ENCODE data around the gene MAP3K14.
A peak's percentile ranks its signal among the peaks of the same experiment; 100 is the strongest.

Gene MAP3K14

DNA sequence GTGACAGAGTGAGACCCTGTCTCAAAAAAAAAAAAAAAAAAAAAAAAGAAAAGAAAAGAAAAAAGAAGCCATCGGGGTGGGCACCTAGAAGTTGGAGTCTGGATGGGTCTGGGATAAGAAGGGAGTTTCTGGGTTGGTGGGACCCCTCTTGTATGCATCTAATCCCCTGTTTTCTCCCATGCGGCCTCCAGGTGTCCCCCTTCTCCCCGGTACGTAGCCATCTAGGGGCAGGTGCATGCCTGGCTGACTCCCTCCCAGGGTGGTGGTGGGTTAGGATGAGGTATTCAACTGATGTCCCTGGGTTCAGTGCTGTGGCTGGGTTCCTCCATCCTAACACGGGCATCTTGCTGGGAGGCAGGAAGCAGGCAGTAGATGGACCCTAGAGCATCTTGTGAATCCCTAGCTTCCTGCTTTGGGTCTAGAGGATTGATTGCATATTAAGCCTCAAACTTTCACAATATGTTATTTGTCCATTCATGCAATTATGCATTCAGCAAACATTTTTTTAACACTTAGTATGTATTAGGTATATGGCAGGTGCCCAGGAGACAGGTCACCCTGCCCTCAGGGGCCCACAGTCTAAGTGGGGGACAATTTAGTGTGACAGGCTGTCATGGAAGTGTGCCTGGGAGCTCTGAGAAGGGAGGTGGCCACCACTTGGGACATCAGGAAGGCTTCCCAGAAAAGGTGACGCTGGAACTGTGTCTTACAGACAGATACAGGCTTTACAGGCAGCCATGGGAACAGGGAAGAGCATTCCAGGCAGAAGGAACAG lies 82.0 kb downstream of the MAP3K14 start:
- no peak for DNase-seq (ENCODE audit: low read depth)

DNA sequence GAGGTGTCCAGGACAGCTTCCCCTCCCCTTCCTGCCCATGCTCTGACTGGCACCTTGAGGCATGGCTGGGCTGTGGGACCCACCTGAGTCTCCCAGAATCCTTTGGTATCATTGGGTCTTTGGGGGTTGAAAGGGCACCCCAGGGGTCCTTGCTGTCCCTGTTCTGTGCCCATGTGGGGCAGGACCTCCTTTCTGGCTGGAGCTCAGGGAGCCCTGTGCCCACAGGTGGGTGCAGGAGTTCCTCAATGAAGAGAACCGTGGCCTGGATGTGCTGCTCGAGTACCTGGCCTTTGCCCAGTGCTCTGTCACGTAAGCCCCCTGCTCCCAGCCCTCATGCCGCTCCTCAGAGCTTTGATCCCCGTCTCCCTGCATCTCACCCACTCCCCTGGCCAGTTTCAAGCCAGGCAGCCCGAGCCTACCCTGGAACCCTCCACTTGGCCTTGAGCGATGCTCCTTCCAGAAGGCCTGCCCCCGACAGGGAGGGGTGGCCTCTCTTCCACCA lies 83.3 kb downstream of the MAP3K14 start:
- no peak for DNase-seq (ENCODE audit: low read depth)

DNA sequence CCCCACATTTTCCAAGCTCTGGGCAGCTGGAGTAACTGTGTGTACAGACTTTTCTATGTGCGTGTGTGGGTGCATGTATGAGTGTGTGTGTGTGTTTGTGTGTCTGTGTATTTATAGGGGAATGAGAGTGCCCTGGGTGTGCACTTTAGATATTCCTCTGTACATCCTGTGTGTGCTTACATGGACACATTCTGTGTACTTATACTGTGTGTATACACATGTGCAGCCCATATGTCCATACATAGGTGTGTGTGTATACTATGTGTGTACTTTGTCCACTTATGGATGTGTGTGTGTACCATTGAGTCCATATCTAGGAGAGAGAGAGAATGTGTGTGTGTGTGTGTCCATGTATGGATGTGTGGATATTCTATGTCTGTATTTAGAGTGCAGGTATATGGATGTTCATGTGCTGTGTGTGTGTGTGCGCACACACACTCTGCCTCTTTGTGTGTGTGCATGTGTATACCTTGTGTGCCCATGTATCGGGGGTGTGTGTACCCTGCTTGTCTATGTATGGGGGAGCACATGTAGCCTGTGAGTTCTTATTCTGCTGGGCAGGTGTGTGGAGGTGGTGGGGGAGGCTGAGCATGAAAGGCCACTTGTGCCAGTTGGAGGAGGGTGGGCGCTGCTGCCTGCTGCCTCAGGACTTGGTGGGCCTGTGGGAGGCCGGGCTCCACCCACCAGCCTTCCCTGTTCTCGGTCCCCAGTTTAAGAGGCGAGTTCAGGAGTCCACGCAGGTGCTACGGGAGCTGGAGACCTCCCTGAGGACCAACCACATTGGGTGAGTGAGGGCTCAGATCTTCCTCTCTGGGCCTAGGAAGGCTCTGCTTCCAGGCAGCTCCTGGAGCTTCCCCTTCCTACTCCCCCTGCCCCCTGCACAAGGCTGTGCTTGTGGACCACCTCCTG lies 84.1 kb downstream of the MAP3K14 start:
- no peak for DNase-seq (ENCODE audit: low read depth)

DNA sequence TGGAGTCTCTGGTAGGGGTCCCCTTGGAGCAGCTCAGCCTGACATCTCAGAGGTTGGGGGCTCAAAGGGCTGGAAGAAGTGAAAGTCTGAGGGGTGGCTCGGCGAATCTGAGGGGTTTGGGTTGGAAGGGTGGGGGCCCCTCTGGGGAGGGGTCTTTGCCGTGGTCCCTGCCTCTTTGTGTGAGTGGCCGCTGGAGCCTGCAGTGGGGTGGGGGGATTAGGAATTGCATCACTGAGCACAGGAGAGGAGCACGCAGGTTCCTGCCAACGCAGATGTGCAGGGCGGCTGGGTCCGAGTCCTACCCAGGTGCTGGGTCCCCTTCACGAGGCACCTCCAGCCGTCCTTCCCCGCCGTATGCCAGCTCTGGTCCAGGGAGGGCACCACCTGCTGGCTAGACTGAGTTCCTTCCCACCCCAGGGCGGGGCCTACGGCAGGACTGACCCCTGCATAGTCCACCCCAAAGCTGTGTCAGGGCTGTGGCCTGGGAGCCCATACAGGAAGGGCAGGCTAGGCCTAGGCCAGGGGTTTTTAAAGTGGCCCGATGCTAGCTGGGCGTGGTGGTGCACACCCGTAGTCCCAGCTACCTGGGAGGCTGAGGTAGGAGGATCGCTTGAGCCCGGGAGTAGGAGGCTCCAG lies 85.2 kb downstream of the MAP3K14 start:
- DNase-seq (ENCODE audit: low read depth): no peak

DNA sequence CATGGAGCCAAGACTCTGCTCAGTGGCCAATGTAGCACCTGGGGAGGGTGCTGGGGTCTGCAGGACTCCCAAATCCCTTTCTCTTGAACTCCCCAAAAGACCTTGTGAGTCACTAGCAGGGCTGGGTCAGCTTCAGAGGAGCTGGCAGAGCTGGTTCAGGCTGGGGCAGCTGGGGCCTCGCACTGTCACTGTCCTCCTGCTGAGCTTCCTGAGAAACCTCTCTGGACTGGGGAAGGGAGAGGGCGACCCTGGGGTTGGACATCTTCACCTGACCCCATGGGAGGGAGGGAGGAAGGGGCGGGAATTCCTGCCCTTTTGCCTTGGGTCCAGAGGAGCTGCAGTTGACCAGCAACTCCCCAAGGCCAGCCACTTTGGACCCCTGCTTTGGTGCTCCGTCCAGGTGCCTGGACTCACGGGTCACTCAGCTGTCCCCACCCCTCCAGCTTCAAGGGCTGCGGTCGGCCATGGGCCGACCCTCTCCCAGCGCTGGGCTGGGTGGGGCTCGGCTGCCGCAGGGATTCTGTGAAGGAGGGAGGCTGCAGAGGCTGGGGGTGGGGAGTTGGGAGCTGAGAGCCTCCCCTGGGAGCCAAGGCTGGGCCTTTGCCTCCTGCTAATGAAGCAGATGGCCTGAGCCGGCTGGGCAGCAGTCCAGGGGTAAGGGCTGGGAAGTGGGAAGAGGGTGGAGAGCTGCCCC lies 85.9 kb downstream of the MAP3K14 start:
- no peak for DNase-seq (ENCODE audit: low read depth)

DNA sequence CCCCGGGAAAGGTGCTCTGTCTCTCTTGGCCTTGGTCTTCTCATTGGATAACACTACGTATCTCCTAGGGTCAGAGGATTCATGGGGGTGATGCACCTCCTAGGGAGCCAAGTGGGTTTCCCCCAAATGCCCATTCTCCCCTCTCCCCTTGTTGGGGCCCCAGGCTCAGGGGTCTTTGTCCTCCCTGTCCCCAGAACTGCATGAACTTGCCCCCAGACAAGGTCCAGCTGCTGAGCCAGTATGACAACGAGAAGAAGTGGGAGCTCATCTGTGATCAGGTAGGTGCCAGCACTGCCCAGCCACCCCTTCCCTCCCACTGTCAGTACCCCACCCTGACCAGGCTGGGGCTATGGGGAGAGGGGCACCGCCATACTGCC lies 86.4 kb downstream of the MAP3K14 start:
- DNase-seq (ENCODE audit: low read depth): no peak

DNA sequence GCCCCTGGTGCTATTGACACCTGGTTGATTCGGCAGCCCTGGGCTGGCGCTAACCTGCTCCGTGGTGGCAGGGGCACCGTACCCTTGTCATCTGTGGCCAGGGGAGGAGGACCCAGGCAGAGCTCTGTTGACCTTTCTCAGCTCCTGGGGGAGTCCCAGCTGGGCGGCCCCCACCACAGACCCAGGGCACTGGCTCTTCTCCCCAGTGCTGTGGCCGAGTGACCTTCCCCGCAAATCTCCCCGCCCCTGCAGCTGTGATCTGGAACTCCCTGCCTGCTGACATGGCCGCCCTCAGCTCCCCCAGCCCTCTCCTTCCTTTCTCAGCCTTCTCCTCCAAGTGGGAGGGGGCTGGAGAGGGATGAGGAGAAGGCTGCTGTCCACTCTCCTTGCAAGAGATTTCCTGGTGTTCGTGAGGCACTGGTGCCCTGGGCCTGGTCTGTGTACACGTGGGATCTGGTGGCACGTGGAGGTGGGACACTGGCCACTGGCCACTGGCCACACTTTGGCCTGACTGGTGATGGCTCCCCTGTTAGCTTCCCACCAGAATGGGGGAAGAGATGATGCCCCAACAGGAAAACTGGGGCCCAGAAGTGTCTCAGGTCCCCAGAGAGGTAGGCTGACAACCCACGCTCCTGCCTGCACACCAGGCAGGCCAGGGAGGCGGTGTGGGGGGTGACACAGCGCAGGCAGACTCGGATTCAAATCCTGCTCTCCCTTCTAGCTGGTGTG lies 87.0 kb downstream of the MAP3K14 start:
- no peak for DNase-seq (ENCODE audit: low read depth)

DNA sequence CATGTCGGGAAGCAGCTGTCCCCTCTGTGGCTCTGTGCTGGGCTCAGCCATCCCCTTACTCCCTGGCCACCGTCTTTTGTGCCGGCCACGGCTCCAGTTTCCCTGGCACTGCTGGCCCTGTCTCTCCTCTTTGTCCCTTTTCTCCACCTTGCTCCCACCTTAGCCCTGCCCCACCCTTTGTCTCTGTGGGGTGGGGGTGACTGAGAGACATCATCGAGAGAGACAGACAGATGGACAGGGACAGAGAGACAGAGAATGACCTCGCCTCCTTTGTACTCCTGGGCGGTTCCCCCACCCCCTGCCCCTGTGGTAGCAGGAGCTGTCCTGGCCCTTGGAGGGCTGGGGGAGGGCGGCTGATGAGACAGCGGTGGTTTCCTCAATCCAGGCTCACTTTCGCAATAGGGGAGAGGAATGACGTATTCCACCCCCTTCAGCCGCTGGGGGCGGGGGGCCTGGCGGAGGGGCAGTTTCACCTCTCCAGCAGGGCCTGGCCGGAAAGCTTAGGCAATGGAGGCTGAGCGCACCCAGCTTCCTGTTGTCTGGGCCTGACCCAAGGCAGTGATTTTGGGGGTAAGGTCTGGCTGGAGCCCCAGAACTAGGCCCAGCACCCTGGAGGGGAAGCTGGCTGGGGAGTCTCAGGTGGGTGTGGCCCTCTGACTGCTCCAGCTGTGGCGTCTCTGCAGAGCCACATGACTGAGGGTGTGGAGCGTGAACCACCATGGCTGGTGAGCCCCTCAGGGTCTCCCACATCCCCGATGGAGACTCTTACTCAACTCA lies 87.9 kb downstream of the MAP3K14 start:
- peak; percentile 83 for DNase-seq (ENCODE audit: low read depth)

DNA sequence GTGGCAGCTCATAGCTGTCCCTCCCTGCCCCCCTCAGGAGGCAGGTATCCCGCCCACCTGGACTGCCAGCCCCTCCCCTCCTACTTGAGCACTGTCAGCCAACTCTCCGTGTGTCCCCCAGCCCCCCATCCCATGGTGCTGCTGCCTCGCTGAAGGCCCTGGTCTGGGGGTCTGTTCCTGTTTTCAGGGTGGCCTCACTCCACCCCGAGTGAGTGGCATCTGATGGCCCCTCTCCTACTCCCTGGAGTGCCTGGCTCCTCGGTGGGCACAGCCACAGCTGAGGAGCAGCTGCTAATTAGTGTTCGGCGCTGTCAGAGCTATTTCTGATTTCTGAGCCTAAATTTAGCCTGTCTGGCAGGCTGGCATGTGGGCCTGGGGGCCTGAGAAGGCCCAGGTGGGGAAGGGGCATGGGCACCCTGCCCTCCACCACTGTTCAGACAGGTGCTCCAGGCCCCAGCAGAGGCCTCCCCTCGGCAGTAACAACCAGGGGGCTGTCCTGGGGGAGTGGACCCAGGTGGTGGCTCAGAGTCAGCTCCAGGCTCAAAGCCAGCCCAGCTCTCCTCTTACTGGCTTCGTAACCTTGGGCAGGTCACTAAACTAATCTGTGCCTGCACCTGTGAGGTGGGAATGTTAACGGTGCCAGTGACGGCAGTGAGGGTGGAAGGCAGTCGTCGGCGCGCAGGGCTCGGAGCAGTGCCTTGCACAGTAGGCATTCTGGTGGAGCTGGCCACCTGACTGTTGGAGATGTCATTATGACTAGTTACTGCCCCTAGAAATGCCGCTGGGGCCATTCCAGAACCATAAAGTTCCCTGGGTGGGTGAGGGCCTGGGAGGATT lies 88.7 kb downstream of the MAP3K14 start:
- DNase-seq (ENCODE audit: low read depth): no peak

DNA sequence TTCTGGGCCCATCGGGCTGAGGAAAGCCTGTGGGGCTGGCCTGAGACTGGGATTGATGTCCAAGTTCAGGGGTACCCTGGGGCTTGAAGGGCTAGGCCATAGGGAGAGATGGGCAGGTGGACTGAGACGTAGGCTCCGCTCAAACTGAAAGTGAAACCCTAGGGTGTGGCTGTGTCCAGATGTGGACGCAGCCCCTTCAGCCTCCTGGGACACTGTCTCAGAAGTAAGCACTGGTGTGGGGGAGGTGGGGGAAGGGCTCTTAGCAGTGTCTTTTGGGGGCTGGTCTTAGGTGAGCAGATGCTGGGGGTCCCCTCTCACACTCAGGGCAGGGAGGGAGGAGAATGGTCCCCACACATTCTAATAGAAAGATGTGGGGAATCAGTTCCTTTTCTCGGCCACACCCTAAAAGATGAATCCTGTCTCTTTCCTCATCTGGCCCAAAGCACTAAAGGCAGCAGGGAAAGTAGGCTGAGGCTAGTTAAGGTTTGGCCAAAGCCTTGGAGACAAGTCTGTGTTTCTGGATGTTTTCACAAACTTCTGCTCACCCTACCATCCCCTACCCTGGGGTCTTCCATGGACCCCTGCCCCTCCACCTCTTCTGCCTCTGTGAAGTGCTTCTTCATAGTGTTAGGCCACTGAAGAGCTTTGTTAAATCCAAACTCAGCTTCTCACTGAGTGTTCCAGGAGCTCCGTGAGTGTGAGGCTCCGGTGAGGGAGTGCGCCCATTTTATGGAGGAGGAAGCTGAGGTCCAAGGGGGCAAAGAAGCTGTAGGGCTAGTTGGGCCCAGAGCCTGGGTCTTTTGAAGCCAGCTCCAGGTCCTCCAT lies 89.5 kb downstream of the MAP3K14 start:
- DNase-seq (ENCODE audit: low read depth): no peak

DNA sequence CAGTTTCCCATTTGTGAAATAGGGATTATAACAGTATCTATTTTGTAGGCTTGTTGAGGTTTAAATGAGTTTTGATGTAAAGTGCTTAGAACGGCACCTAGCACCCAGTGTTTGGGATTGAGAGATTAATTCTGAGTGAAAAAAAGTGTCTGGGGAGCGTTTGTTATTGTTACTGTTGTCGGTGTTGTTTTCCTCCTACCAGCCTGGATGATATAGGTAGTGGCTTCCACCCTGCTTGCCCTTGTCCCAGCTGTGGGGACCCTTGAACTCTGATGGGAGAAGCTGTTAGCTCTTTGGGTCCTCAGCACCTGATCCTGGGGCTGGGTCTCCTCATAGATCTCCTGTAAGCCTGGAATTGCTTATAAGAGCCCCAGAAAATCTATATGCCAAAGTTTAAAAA lies 90.2 kb downstream of the MAP3K14 start:
- DNase-seq (ENCODE audit: low read depth): no peak

DNA sequence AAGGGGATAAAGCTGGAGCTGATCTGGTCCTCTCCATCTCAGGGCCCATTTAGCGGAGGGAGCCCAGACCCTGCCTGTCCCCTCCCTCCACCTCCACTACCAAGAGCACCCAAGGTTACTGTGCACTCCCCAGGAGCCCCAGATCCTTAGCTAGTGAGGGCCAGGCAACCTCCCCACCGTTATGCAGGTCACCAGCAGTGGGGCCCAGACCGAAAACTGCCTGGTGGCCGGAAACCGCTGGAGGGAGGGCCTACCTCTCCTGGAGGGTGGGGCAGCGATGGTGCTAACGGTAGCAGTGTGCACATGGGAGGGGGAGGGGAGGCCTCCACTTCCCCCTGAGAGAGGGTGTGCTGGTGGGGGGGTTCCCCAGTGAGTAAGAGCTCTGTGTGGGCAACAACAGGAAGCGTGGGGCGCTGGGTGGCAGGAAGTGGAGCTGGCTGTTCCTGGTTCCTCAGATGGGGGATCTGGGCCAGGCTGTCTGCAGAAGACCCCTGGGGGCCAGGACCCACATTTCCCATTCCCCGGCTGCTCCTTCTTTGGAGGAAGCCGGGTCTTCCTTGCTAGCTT lies 90.8 kb downstream of the MAP3K14 start:
- DNase-seq (ENCODE audit: low read depth): peak; percentile 93

DNA sequence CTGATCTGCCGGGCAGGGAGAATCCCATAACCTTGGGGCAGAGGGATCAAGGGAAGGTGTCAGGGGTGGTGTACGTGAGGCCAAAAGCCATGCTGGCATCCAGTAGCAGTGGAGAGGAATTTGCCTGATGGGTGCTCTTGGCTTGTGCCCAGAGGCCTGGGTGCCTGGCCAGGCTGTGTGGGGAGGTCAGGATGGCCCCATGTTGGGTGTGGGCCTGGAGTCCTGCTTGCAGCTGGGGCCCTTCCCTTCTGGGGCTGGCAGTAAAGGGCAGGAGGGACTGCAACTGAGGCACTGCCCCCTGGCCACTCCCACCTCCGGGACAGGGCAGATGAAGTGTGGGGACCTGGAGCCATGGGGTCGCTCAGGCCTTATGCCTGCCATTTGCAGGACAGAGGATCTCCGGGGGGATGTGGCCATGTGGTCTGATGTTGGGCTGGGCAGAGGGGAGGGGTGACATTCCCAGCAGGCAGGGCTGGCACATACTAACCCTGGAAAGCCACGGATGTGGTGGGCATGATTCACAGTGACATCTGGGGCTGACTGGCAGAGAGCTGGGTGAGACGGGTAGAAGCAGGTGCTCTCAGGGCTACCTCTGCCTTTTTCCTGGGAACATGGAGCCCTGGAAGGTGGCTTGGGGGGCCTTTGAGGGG lies 91.6 kb downstream of the MAP3K14 start:
- DNase-seq (ENCODE audit: low read depth): peak; percentile 40

DNA sequence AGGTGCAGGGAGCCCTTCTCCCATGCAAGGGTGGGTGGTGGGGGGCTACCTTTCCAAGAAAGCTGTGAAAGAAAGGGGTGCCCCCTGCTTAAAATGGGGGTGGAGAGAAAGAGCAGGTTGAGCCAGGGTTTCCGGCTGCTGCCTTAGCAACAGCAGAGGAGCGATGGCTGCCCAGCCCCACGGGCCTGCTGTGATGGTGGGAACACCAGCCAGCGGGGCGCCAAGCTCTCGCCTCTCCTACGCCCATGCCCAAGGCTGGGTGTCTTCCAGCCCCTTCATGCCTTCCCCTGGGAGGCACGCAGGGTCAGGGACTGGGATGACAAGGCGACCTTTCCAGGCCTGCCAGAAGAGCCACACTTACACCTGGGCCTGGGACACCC lies 92.2 kb downstream of the MAP3K14 start:
- DNase-seq (ENCODE audit: low read depth): no peak

DNA sequence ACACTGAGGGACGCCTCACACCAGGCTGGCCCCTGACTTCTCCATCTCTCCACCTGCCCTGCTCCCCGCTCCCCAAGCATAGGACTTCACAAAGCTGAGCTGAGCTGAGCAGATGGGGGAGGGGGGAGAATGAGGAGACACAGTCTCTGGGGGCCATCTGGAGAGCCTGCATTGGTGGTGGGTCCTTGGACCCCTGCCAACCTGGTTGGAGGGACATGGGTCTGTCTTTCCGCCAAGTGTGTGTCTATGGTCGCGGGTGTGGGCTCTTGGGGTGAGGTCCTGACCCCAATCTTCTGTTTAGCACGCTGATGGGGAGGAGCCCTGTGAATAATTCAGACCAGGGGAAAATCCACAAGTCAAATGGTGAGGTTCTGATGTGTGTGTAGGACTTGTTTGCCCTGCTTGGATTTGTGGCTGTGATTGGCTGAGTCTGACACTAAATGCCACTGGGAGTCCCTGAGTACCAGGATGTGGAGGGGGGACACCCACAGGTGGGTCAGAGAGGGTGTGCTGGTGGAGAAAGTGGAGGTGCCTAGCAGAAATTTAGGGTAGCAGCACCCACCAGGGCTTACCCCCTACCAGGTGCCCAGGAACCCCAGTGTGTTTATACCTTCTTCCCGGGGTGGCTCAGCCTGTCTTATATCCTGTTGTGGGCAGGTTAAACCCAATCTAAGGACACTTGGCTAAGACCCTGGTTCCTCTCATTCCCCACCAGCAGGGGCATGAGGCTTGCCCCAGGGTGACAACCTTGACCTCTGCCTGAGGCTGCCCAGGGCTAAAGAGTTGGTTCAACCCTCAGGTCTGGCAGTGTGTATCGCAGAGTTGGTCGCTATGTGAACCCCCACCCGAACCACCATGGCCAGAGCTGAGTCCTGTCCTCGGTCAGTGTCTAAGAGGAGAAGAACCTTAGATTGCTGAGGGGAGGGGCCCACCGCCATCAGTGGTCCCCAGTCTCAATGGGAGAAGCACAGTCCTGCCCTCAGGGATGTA lies 93.0 kb downstream of the MAP3K14 start:
- peak; percentile 46 for DNase-seq (ENCODE audit: low read depth)

DNA sequence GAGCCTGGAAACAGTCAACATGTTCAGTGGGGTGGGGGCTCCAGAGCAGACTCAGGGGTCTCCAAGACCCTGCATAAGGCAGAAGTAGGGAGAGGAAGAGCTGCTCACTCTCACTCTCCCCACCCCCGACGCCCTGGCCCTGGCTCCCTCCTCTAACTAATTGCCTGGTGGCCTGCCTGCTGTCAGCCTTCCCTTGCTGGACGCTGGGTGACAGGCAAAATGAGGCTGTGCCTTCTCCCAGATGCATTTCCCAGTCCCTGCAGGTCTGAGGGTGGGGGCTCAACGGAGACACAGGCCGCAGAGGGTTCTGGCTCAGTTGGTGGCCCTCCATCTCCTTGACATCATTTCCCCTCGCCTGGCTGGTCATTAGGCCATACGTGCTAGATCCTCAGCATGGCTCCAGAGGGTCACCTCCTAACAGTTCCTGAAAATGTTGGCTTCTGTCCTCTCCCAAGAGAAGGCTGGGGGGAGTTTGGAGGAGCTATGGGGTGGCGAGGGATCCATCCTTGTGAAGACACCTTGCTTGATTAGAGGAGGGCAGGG lies 93.8 kb downstream of the MAP3K14 start:
- no peak for DNase-seq (ENCODE audit: low read depth)
